IMR-90 (cell line): ENCODE measurements around the gene NARS2. TPM values are rescaled to one million over a fixed set of nuclear protein-coding genes. Genes with fewer than 3 reads are reported as not detected.

Source experiments
- ATAC-seq: fragments of 200-7000 bp; cut with Tn5 transposase; 2 replicates; pipeline ENCODE4 v1.9.1; 2020; ENCODE audit warnings: low read depth, mild to moderate bottlenecking, moderate library complexity
- BruUV-seq: library from RNA; stranded (reverse); fragments of 400-500 nt; replicated peaks from 2 replicates; lab custom pipeline; 2021; lab: Mats Ljungman, UMichigan
- CTCF ChIA-PET: fragments of 300-600 bp; formaldehyde crosslinking; extraction: SDS; loops from one replicate; lab custom pipeline; 2021; ENCODE audit warnings: antibody characterized with exemption; lab: Yijun Ruan, JAX
- POLR2A ChIA-PET: fragments of 300-600 bp; sonication (Branson Sonifier 250); formaldehyde crosslinking; loops from one replicate; lab custom pipeline; 2022; ENCODE audit warnings: antibody characterized with exemption; ENCODE audit not compliant: unreplicated experiment; lab: Charles Lee
- DNase-seq: peaks from one replicate; pipeline ENCODE4 v3.0.0; 2013
- H2AFZ ChIP-seq: replicated peaks from 2 replicates; pipeline ENCODE3; 2013; ENCODE audit warnings: low read length, mild to moderate bottlenecking; ENCODE audit not compliant: poor library complexity
- H2AK5ac ChIP-seq: 2 replicates; pipeline ENCODE4 v1.6.1; 2013; ENCODE audit warnings: low read depth, low read length, inconsistent platforms
- H2AK9ac ChIP-seq: replicated peaks from 2 replicates; pipeline ENCODE3; 2013; ENCODE audit warnings: mild to moderate bottlenecking, low read depth, low read length, moderate library complexity; ENCODE audit not compliant: poor library complexity
- H2BK120ac ChIP-seq: 2 replicates; pipeline ENCODE4 v1.6.1; 2013; ENCODE audit warnings: low read depth, low read length, inconsistent platforms
- H2BK15ac ChIP-seq: 3 replicates; pipeline ENCODE4 v1.6.1; 2013; ENCODE audit warnings: low read depth, low read length, inconsistent platforms
- H2BK20ac ChIP-seq: 2 replicates; pipeline ENCODE4 v1.6.1; 2013; ENCODE audit warnings: low read depth, mild to moderate bottlenecking, inconsistent platforms, low read length, moderate library complexity
- H2BK5ac ChIP-seq: 2 replicates; pipeline ENCODE4 v1.6.1; 2013; ENCODE audit warnings: mild to moderate bottlenecking, low read depth, low read length, inconsistent platforms; ENCODE audit not compliant: poor library complexity, severe bottlenecking
- H3K14ac ChIP-seq: replicated peaks from 2 replicates; pipeline ENCODE4 v1.6.1; 2013; ENCODE audit warnings: low read depth, low read length, inconsistent platforms
- H3K18ac ChIP-seq: 2 replicates; pipeline ENCODE4 v1.6.1; 2013; ENCODE audit warnings: low read depth, low read length, control low read depth
- H3K23ac ChIP-seq: 2 replicates; pipeline ENCODE4 v1.6.1; 2013; ENCODE audit warnings: low read depth, low read length, inconsistent platforms
- H3K27ac ChIP-seq: 2 replicates; pipeline ENCODE4 v1.5.1; 2013; ENCODE audit warnings: mild to moderate bottlenecking, control low read depth, low read length; ENCODE audit not compliant: insufficient read depth
- H3K27me3 ChIP-seq: 2 replicates; pipeline ENCODE4 v1.6.1; 2013; ENCODE audit warnings: low read length; ENCODE audit not compliant: control insufficient read depth, insufficient read depth
- H3K36me3 ChIP-seq: 2 replicates; pipeline ENCODE4 v1.6.1; 2013; ENCODE audit warnings: low read length, mixed read lengths; ENCODE audit not compliant: control insufficient read depth, insufficient read depth
- H3K4ac ChIP-seq: 2 replicates; pipeline ENCODE4 v1.6.1; 2013; ENCODE audit warnings: low read depth, low read length, inconsistent platforms
- H3K4me1 ChIP-seq: 2 replicates; pipeline ENCODE4 v1.6.1; 2013; ENCODE audit warnings: low read length, mixed read lengths; ENCODE audit not compliant: control insufficient read depth, insufficient read depth
- H3K4me2 ChIP-seq: 2 replicates; pipeline ENCODE4 v1.6.1; 2013; ENCODE audit warnings: low read depth, mild to moderate bottlenecking, control low read depth, low read length, moderate library complexity
- H3K4me3 ChIP-seq: 2 replicates; pipeline ENCODE4 v1.5.1; 2013; ENCODE audit warnings: low read depth, mild to moderate bottlenecking, control low read depth, low read length, moderate library complexity; ENCODE audit not compliant: insufficient read depth
- H3K56ac ChIP-seq: 2 replicates; pipeline ENCODE4 v1.6.1; 2013; ENCODE audit warnings: low read length, inconsistent platforms; ENCODE audit not compliant: insufficient read depth; ENCODE audit errors: extremely low read depth
- H3K79me1 ChIP-seq, 2 experiments: 2 replicates each; pipeline ENCODE4 v1.6.1; 2013; ENCODE audit warnings: low read length in 2 of 2, inconsistent platforms in 1 of 2, low read depth in 1 of 2
- H3K9ac ChIP-seq: 2 replicates; pipeline ENCODE4 v1.6.1; 2013; ENCODE audit warnings: low read depth, low read length, control low read depth
- H3K9me1 ChIP-seq: 2 replicates; pipeline ENCODE4 v1.6.1; 2013; ENCODE audit warnings: low read length, inconsistent platforms; ENCODE audit not compliant: insufficient read depth
- H3K9me3 ChIP-seq: 2 replicates; pipeline ENCODE4 v1.6.1; 2013; ENCODE audit warnings: low read length; ENCODE audit not compliant: control insufficient read depth, insufficient read depth
- H4K20me1 ChIP-seq: 2 replicates; pipeline ENCODE4 v1.6.1; 2013; ENCODE audit warnings: low read length, inconsistent platforms; ENCODE audit not compliant: insufficient read depth
- H4K5ac ChIP-seq: 2 replicates; pipeline ENCODE4 v1.6.1; 2013; ENCODE audit warnings: mild to moderate bottlenecking, low read depth, low read length, control low read depth
- H4K8ac ChIP-seq, 2 experiments: 2 replicates each; pipeline ENCODE4 v1.6.1; 2013; ENCODE audit warnings: low read depth in 2 of 2, low read length in 2 of 2, control low read depth in 1 of 2, inconsistent platforms in 1 of 2
- H4K91ac ChIP-seq: 2 replicates; pipeline ENCODE4 v1.6.1; 2013; ENCODE audit warnings: low read depth, low read length, inconsistent platforms; ENCODE audit not compliant: insufficient read depth
- CEBPB ChIP-seq: IDR thresholded peaks from 2 replicates; pipeline ENCODE4 v1.6.1; 2012; ENCODE audit warnings: low read depth, low read length, improper control_type of control experiment
- CHD1 ChIP-seq: IDR thresholded peaks from 2 replicates; pipeline ENCODE4 v1.6.1; 2012; ENCODE audit warnings: low read depth, low read length, improper control_type of control experiment
- MAFK ChIP-seq: IDR thresholded peaks from 2 replicates; pipeline ENCODE4 v1.6.1; 2012; ENCODE audit warnings: low read depth, low read length, improper control_type of control experiment
- MXI1 ChIP-seq: IDR thresholded peaks from 2 replicates; pipeline ENCODE4 v1.6.1; 2012; ENCODE audit warnings: low read depth, mild to moderate bottlenecking, low read length, moderate library complexity, borderline replicate concordance
- RAD21 ChIP-seq: IDR thresholded peaks from 2 replicates; pipeline ENCODE4 v1.6.1; 2012; ENCODE audit warnings: low read length, improper control_type of control experiment
- SMC3 ChIP-seq: fragments of 150-350 bp; IDR thresholded peaks from 2 replicates; pipeline ENCODE4 v1.6.1; 2016; ENCODE audit warnings: low read depth, mild to moderate bottlenecking, antibody characterized with exemption, low read length, moderate library complexity
- WGBS, 2 experiments: methylation state at CpG; one replicate each; pipeline versions ENCODE4 v1.1.5 to v1.1.7; 2013; ENCODE audit warnings: missing lambda C conversion rate in 2 of 2; ENCODE audit not compliant: insufficient read length in 1 of 2; ENCODE audit errors: extremely low coverage in 2 of 2; 5-methylcytosine and 5-hydroxymethylcytosine counted together
- dilution Hi-C: fragments of 300-500 bp; cut with HindIII; formaldehyde crosslinking; loops from one replicate; pipeline ENCODE4 v1.14.3; 2018; ENCODE audit warnings: low sequenced_read_pairs; ENCODE audit not compliant: unreplicated experiment
- in situ Hi-C: fragments of 300-500 bp; cut with MboI; formaldehyde crosslinking; loops from 3 replicates; pipeline ENCODE4 v1.14.3; 2019; ENCODE audit warnings: low sequenced_read_pairs, inconsistent platforms, mixed read lengths
- intact Hi-C: fragments of 100-400 bp; cut with micrococcal nuclease; formaldehyde crosslinking; loops from 2 replicates; pipeline ENCODE4 v1.10.0; 2022
- polyA plus RNA-seq, 3 experiments: library from polyadenylated mRNA; depleted of rRNA; stranded (reverse); fragments of >200 nt; gene quantifications; 2 replicates each; pipeline ENCODE4 v1.2.3, GENCODE V29; 2012; ENCODE audit warnings: low replicate concordance in 1 of 3
- total RNA-seq: library from RNA; depleted of rRNA; stranded (reverse); fragments of >200 nt; gene quantifications from 2 replicates; pipeline ENCODE4 v1.2.3, GENCODE V29; 2012
- TF ChIP-seq, protein P1 (sequence below): conservative IDR thresholded peaks from 2 replicates; pipeline ENCODE4 v1.5.1; 2012; ENCODE audit warnings: mild to moderate bottlenecking, low read depth, low read length, improper control_type of control experiment
- TF ChIP-seq, protein P2 (sequence below): fragments of 150-350 bp; IDR thresholded peaks from 2 replicates; pipeline ENCODE4 v1.6.1; 2017; ENCODE audit warnings: mild to moderate bottlenecking, antibody characterized with exemption, low read length, low read depth

The NARS2 gene
- total and polyA plus RNA-seq, 2 of the 4 experiments (the other 2 are of a cell fraction): 8.0 to 15.8 TPM

DNA sequence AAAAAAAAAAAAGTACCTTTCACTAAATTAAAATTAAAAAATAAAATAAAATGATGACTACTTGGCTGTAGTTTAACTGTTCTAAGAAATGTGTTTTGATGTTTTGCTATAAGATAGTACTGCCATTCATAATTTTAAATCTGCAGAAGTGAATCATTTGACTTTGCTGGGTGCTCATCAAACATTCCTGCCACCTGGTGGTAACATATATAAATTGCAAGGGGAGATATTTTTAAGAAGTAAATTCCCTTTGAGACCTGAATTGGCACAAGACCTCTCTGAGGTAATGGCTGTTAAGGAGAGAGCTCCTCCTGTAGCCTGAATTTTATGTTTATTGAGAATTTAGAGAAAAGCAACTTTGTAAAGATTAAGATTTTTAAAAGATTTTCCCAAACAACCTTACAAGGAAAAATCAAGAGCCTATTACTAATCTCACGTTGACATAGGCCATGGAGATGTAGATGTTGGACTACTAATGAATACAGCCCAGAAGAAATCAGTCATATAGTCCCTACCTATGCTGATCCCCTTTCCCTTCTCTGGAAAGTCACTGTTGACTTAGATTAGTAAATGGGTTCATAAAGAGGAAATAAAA, 11.9 kb upstream of the NARS2 start:
- ATAC-seq: no peak
- H3K18ac ChIP-seq: no peak overlapping the region
- no peaks in the 10 kb centered on the region for H3K9me1 ChIP-seq
- H2AFZ ChIP-seq: no peak overlapping the region
- H3K27ac ChIP-seq: no peak overlapping the region
- H3K79me1 ChIP-seq: no peaks in the 10 kb centered on the region
- no peak overlapping the region for H2AK9ac ChIP-seq
- H3K56ac ChIP-seq: no peak overlapping the region
- dilution Hi-C loops (no loop called here), intact Hi-C loops (no loop called here), in situ Hi-C loops (no loop called here)
- H4K20me1 ChIP-seq: no peaks in the 10 kb centered on the region
- no peak overlapping the region for H3K23ac ChIP-seq
- no peak overlapping the region for H3K4ac ChIP-seq
- no peak overlapping the region for H4K5ac ChIP-seq
- H3K14ac ChIP-seq: no peak overlapping the region
- H3K9me3 ChIP-seq: peaks cover 15% of the 10 kb centered on the region
- H3K27me3 ChIP-seq: peaks cover 4% of the 10 kb centered on the region
- H4K91ac ChIP-seq: no peak overlapping the region
- H2BK5ac ChIP-seq: no peak overlapping the region
- ChIA-PET CTCF (no interaction called here), POLR2A (no interaction called here)
- no peak overlapping the region for H2AK5ac ChIP-seq
- H3K9ac ChIP-seq: no peak overlapping the region
- H2BK20ac ChIP-seq: no peak overlapping the region
- H3K4me3 ChIP-seq: no peak overlapping the region
- H3K4me1 ChIP-seq: no peaks in the 10 kb centered on the region
- H3K4me2 ChIP-seq: no peak overlapping the region
- peak; percentile 27 for DNase-seq
- no peak overlapping the region for H2BK120ac ChIP-seq
- H4K8ac ChIP-seq: no peak overlapping the region
- no TSS peak for BruUV-seq
- H2BK15ac ChIP-seq: no peak overlapping the region
- WGBS, 2 experiments: no CpG with 5 or more reads among the region's 1 CpG
- no peaks in the 10 kb centered on the region for H3K36me3 ChIP-seq
- TF ChIP-seq MXI1: no peak
- peak; percentile 29; the same call in 1 of the 2 replicates for TF ChIP-seq SMC3
- peak; percentile 47 for TF ChIP-seq RAD21
- TF ChIP-seq, protein P1, sequence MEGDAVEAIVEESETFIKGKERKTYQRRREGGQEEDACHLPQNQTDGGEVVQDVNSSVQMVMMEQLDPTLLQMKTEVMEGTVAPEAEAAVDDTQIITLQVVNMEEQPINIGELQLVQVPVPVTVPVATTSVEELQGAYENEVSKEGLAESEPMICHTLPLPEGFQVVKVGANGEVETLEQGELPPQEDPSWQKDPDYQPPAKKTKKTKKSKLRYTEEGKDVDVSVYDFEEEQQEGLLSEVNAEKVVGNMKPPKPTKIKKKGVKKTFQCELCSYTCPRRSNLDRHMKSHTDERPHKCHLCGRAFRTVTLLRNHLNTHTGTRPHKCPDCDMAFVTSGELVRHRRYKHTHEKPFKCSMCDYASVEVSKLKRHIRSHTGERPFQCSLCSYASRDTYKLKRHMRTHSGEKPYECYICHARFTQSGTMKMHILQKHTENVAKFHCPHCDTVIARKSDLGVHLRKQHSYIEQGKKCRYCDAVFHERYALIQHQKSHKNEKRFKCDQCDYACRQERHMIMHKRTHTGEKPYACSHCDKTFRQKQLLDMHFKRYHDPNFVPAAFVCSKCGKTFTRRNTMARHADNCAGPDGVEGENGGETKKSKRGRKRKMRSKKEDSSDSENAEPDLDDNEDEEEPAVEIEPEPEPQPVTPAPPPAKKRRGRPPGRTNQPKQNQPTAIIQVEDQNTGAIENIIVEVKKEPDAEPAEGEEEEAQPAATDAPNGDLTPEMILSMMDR: peak; percentile 54
- TF ChIP-seq CHD1: no peak
- TF ChIP-seq CEBPB: no peak
- TF ChIP-seq MAFK: no peak
- TF ChIP-seq, protein P2, sequence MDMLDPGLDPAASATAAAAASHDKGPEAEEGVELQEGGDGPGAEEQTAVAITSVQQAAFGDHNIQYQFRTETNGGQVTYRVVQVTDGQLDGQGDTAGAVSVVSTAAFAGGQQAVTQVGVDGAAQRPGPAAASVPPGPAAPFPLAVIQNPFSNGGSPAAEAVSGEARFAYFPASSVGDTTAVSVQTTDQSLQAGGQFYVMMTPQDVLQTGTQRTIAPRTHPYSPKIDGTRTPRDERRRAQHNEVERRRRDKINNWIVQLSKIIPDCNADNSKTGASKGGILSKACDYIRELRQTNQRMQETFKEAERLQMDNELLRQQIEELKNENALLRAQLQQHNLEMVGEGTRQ: no peak
